H1 (cell line): ENCODE measurements around the gene DAZAP1. TPM values are rescaled to one million over a fixed set of nuclear protein-coding genes. Genes with fewer than 3 reads are reported as not detected.
A peak's percentile ranks its signal among the peaks of the same experiment; 100 is the strongest.

ENCODE experiments used
- CTCF ChIA-PET: fragments of 300-600 bp; sonication (Branson Sonifier 250); formaldehyde crosslinking; loops from one replicate; lab custom pipeline; 2021; ENCODE audit not compliant: partially characterized antibody; lab: Charles Lee
- POLR2A ChIA-PET: fragments of 300-600 bp; sonication (Branson Sonifier 250); formaldehyde crosslinking; loops from one replicate; lab custom pipeline; 2021; ENCODE audit warnings: inconsistent platforms; ENCODE audit not compliant: partially characterized antibody; lab: Charles Lee
- DNase-seq, 2 experiments: peaks; one replicate each; pipeline versions ENCODE4 v3.0.0 to v3.0.0-alpha.2; 2010 to 2022; ENCODE audit warnings: low spot score in 2 of 2, low read depth in 1 of 2, mixed read lengths in 1 of 2
- FAIRE-seq: peaks from 2 replicates; lab custom pipeline; 2011; peaks lifted over from hg19 to GRCh38; lab: Jason Lieb, UNC
- H2AFZ ChIP-seq: 2 replicates; pipeline ENCODE4 v1.8.1; 2012; ENCODE audit warnings: low read length, inconsistent platforms
- H2AK5ac ChIP-seq: 2 replicates; pipeline ENCODE4 v1.6.1; 2013; ENCODE audit warnings: low read depth, low read length
- H2BK120ac ChIP-seq: replicated peaks from 2 replicates; pipeline ENCODE3; 2013; ENCODE audit warnings: low read depth, low read length, inconsistent platforms
- H2BK12ac ChIP-seq: 2 replicates; pipeline ENCODE4 v1.6.1; 2013; ENCODE audit warnings: low read depth, low read length
- H2BK15ac ChIP-seq: 2 replicates; pipeline ENCODE4 v1.6.1; 2013; ENCODE audit warnings: low read length
- H2BK20ac ChIP-seq: 2 replicates; pipeline ENCODE4 v1.6.1; 2013; ENCODE audit warnings: low read length
- H2BK5ac ChIP-seq: 2 replicates; pipeline ENCODE4 v1.6.1; 2013; ENCODE audit warnings: low read depth, low read length
- H3K14ac ChIP-seq: 2 replicates; pipeline ENCODE4 v1.6.1; 2013; ENCODE audit warnings: inconsistent platforms; ENCODE audit not compliant: insufficient read length
- H3K18ac ChIP-seq: 2 replicates; pipeline ENCODE4 v1.6.1; 2013; ENCODE audit warnings: low read length; ENCODE audit errors: extremely low read depth
- H3K23ac ChIP-seq: 2 replicates; pipeline ENCODE4 v1.6.1; 2013; ENCODE audit warnings: inconsistent platforms; ENCODE audit not compliant: insufficient read length
- H3K23me2 ChIP-seq: 2 replicates; pipeline ENCODE4 v1.6.1; 2013; ENCODE audit warnings: low read depth, low read length
- H3K27ac ChIP-seq: 2 replicates; pipeline ENCODE4 v1.6.1; 2011; ENCODE audit warnings: low read depth, low read length, inconsistent platforms
- H3K27me3 ChIP-seq, 4 experiments: replicated peaks in 1 of 4; 1 replicate in 1 of 4; 2 replicates in 3 of 4; pipeline versions ENCODE4 v1.6.1 to v1.8.1; 2011 to 2013; ENCODE audit warnings: low read length in 3 of 4, mild to moderate bottlenecking in 3 of 4, inconsistent platforms in 2 of 4, mixed read lengths in 2 of 4, moderate library complexity in 1 of 4; ENCODE audit not compliant: control insufficient read depth in 3 of 4, insufficient read depth in 3 of 4; ENCODE audit errors: extremely low read depth in 1 of 4
- H3K36me3 ChIP-seq, 4 experiments: 2 replicates each; pipeline versions ENCODE4 v1.6.1 to v1.8.1; 2011 to 2013; ENCODE audit warnings: mild to moderate bottlenecking in 4 of 4, low read length in 3 of 4, moderate library complexity in 2 of 4, control low read depth in 1 of 4, inconsistent platforms in 1 of 4; ENCODE audit not compliant: insufficient read depth in 4 of 4, control insufficient read depth in 2 of 4
- H3K4ac ChIP-seq: replicated peaks from 2 replicates; pipeline ENCODE3; 2013; ENCODE audit warnings: low read length, low read depth, mixed read lengths, inconsistent platforms; ENCODE audit not compliant: insufficient read length
- H3K4me1 ChIP-seq, 4 experiments: replicated peaks in 1 of 4; 1 replicate in 1 of 4; 2 replicates in 3 of 4; pipeline versions ENCODE4 v1.6.1 to v1.8.1; 2011 to 2013; ENCODE audit warnings: low read length in 3 of 4, inconsistent platforms in 2 of 4, mixed read lengths in 1 of 4; ENCODE audit not compliant: insufficient read depth in 4 of 4, control insufficient read depth in 3 of 4
- H3K4me2 ChIP-seq, 2 experiments: 2 replicates each; pipeline versions ENCODE4 v1.6.1 to v1.8.1; 2011 to 2013; ENCODE audit warnings: low read depth in 2 of 2, low read length in 2 of 2, control low read depth in 1 of 2, inconsistent platforms in 1 of 2, mild to moderate bottlenecking in 1 of 2; ENCODE audit not compliant: insufficient read depth in 1 of 2
- H3K4me3 ChIP-seq, 4 experiments: fragments of 200-600, 300-600 bp in 1 of 4; sonication (generic), shearing (Covaris generic), sonication (Bioruptor Twin) in 1 of 4; 2 replicates each; pipeline versions ENCODE4 v1.5.1 to v1.8.1; 2011 to 2016; ENCODE audit warnings: low read length in 4 of 4, low read depth in 3 of 4, control low read depth in 2 of 4, inconsistent platforms in 2 of 4, mild to moderate bottlenecking in 2 of 4, mixed read lengths in 1 of 4, moderate library complexity in 1 of 4; ENCODE audit not compliant: insufficient read depth in 2 of 4; ENCODE audit errors: extremely low read depth in 1 of 4
- H3K56ac ChIP-seq: replicated peaks from 2 replicates; pipeline ENCODE3; 2013; ENCODE audit warnings: low read depth, mild to moderate bottlenecking, mixed read lengths, low read length, inconsistent platforms; ENCODE audit not compliant: insufficient read length
- H3K79me1 ChIP-seq: 2 replicates; pipeline ENCODE4 v1.6.1; 2013; ENCODE audit warnings: low read depth, low read length, control low read depth
- H3K79me2 ChIP-seq, 2 experiments: 2 replicates each; pipeline versions ENCODE4 v1.6.1 to v1.8.1; 2012 to 2013; ENCODE audit warnings: low read length in 2 of 2, mild to moderate bottlenecking in 2 of 2, inconsistent platforms in 1 of 2; ENCODE audit not compliant: insufficient read depth in 2 of 2, control insufficient read depth in 1 of 2
- H3K9ac ChIP-seq, 4 experiments: replicated peaks in 1 of 4; 1 replicate in 1 of 4; 2 replicates in 3 of 4; pipeline versions ENCODE4 v1.6.1 to v1.8.1; 2011 to 2013; ENCODE audit warnings: low read depth in 3 of 4, low read length in 3 of 4, control low read depth in 2 of 4, mild to moderate bottlenecking in 2 of 4, moderate library complexity in 2 of 4, inconsistent platforms in 1 of 4; ENCODE audit errors: extremely low read depth in 1 of 4
- H3K9me3 ChIP-seq, 2 experiments: 2 replicates each; pipeline versions ENCODE4 v1.6.1 to v1.8.1; 2012 to 2013; ENCODE audit warnings: mild to moderate bottlenecking in 2 of 2, moderate library complexity in 2 of 2, control low read depth in 1 of 2, inconsistent platforms in 1 of 2, low read depth in 1 of 2, low read length in 1 of 2, mixed read lengths in 1 of 2; ENCODE audit not compliant: insufficient read depth in 2 of 2
- H4K20me1 ChIP-seq, 2 experiments: replicated peaks in 1 of 2; 2 replicates each; pipeline versions ENCODE3 to v1.8.1; 2011 to 2013; ENCODE audit warnings: inconsistent platforms in 2 of 2, low read length in 2 of 2, mild to moderate bottlenecking in 1 of 2; ENCODE audit not compliant: insufficient read depth in 2 of 2, control insufficient read depth in 1 of 2
- H4K5ac ChIP-seq: 2 replicates; pipeline ENCODE4 v1.6.1; 2013; ENCODE audit warnings: low read length, low read depth, mixed read lengths, inconsistent platforms; ENCODE audit not compliant: insufficient read length
- H4K8ac ChIP-seq: 2 replicates; pipeline ENCODE4 v1.8.0; 2013; ENCODE audit warnings: mild to moderate bottlenecking, moderate library complexity, low read length, inconsistent platforms; ENCODE audit not compliant: insufficient read depth; ENCODE audit errors: extremely low read depth
- H4K91ac ChIP-seq: replicated peaks from 2 replicates; pipeline ENCODE3; 2013; ENCODE audit warnings: low read length, mixed read lengths, inconsistent platforms; ENCODE audit not compliant: insufficient read length
- EGR1 ChIP-seq: IDR thresholded peaks from 2 replicates; pipeline ENCODE4 v1.6.1; 2011; ENCODE audit warnings: low read depth, low read length, borderline replicate concordance
- HDAC2 ChIP-seq, 2 experiments: fragments of 300-600 bp in 1 of 2; sonication (generic) in 1 of 2; IDR thresholded peaks; 2 replicates each; pipeline ENCODE4 v1.6.1; 2011 to 2012; ENCODE audit warnings: low read depth in 2 of 2, low read length in 2 of 2, mild to moderate bottlenecking in 2 of 2, moderate library complexity in 2 of 2, borderline replicate concordance in 1 of 2, inconsistent platforms in 1 of 2
- HDAC6 ChIP-seq: IDR thresholded peaks from one replicate; pipeline ENCODE4 v1.7.1; 2012; ENCODE audit warnings: low read depth, mild to moderate bottlenecking, inconsistent platforms, low read length, moderate library complexity
- MAX ChIP-seq: IDR thresholded peaks from 2 replicates; pipeline ENCODE4 v1.6.1; 2012; ENCODE audit warnings: inconsistent platforms
- POU5F1 ChIP-seq: IDR thresholded peaks from 2 replicates; pipeline ENCODE4 v1.6.1; 2011; ENCODE audit warnings: low read depth, mild to moderate bottlenecking, low read length, moderate library complexity
- RXRA ChIP-seq: IDR thresholded peaks from 2 replicates; pipeline ENCODE4 v1.6.1; 2011; ENCODE audit warnings: low read depth, mild to moderate bottlenecking, low read length, moderate library complexity; ENCODE audit not compliant: insufficient read depth
- SIX5 ChIP-seq: IDR thresholded peaks from 2 replicates; pipeline ENCODE4 v1.6.1; 2011; ENCODE audit warnings: mild to moderate bottlenecking, low read depth, low read length
- WGBS, 2 experiments: shearing (Covaris generic) in 1 of 2; methylation state at CpG; one replicate each; pipeline versions ENCODE4 v1.1.6 to v1.1.7; 2013 to 2015; ENCODE audit warnings: low lambda C conversion rate in 2 of 2, mixed read lengths in 2 of 2, inconsistent platforms in 1 of 2, low coverage in 1 of 2, missing lambda C conversion rate in 1 of 2; ENCODE audit not compliant: insufficient replicate concordance in 2 of 2, insufficient coverage in 1 of 2, insufficient read length in 1 of 2; ENCODE audit errors: extremely low coverage in 1 of 2, missing lambda C conversion rate in 1 of 2; 5-methylcytosine and 5-hydroxymethylcytosine counted together
- polyA plus RNA-seq, 7 experiments: library from polyadenylated mRNA; depleted of rRNA in 3 of 7; stranded (reverse) in 5 of 7; unstranded in 2 of 7; fragments of >200 nt in 5 of 7; fragments of 200-250 nt in 2 of 7; gene quantifications; 1 replicate in 5 of 7; 2 replicates in 1 of 7; 4 replicates in 1 of 7; pipeline versions ENCODE4 v1.2.1 to v1.2.3, GENCODE V29; 2011 to 2013; ENCODE audit warnings: missing spikeins in 2 of 7, mixed read lengths in 2 of 7
- total RNA-seq: library from RNA; stranded (reverse); fragmentation: NEBNext Ultra II Directional; extraction: Animal tissue kit (Norgen Biotek cat#: 25700); gene quantifications from 2 replicates; pipeline ENCODE4 v1.2.1, GENCODE V29; 2021

The DAZAP1 gene
- total and polyA plus RNA-seq, 2 of the 8 experiments (the other 6 are each of a cell fraction or from before 2014, with no cell fraction given): 79.6 to 341 TPM

GRCh38 chr19:1483131-1483978 is 76.0 kb downstream of the DAZAP1 start:
- H2AK5ac ChIP-seq: no peak overlapping the region
- no peaks in the 10 kb centered on the region for H3K9me3 ChIP-seq
- H2BK15ac ChIP-seq: no peak overlapping the region
- H3K4ac ChIP-seq: no peak overlapping the region
- peak overlapping the region; percentile 68; the same call in 1 of the 2 replicates for H4K8ac ChIP-seq
- FAIRE-seq: no peak
- no peak overlapping the region for H2BK120ac ChIP-seq
- WGBS, 2 experiments: 94% methylated on average over 23 of the region's 77 CpGs; no CpG with 5 or more reads in 1 of the 2 experiments
- no peak overlapping the region for H4K5ac ChIP-seq
- CTCF ChIA-PET: no interaction called here
- no peak overlapping the region for H3K27ac ChIP-seq
- H2BK20ac ChIP-seq: no peak overlapping the region
- H3K4me2 ChIP-seq: no peak overlapping the region
- H4K20me1 ChIP-seq: no peaks in the 10 kb centered on the region
- H3K4me1 ChIP-seq: no peaks in the 10 kb centered on the region
- H3K14ac ChIP-seq: no peak overlapping the region
- no peak for DNase-seq
- peaks cover 4% of the 10 kb centered on the region; the same call in 1 of the 2 replicates for H3K23me2 ChIP-seq
- no peak overlapping the region for H4K91ac ChIP-seq
- no peak overlapping the region for H2BK5ac ChIP-seq
- TF ChIP-seq HDAC2 (IDR thresholded peaks at IDR 0.05; ENCODE audit: borderline replicate concordance in 1 of 2, low read depth in 2 of 2, low read length in 2 of 2): no peak
- TF ChIP-seq HDAC6: no peak
- TF ChIP-seq MAX: no peak
- TF ChIP-seq SIX5: no peak
- no peak for TF ChIP-seq RXRA
- TF ChIP-seq POU5F1: no peak
- no peak for TF ChIP-seq EGR1
- no peak overlapping the region for H2BK12ac ChIP-seq
- H3K23ac ChIP-seq: no peak overlapping the region
- H2AFZ ChIP-seq: no peak overlapping the region
- H3K4me3 ChIP-seq: no peak overlapping the region
- no peak overlapping the region for H3K18ac ChIP-seq
- H3K27me3 ChIP-seq: no peaks in the 10 kb centered on the region
- POLR2A ChIA-PET: no interaction called here
- H3K9ac ChIP-seq: no peak overlapping the region
- no peaks in the 10 kb centered on the region; the same call in 1 of the 2 replicates for H3K79me1 ChIP-seq
- no peaks in the 10 kb centered on the region for H3K79me2 ChIP-seq
- H3K56ac ChIP-seq: no peak overlapping the region
- H3K36me3 ChIP-seq: no peaks in the 10 kb centered on the region
